HEK293 (cell line): Measurements from ENCODE around the gene BTBD8.

Source experiments
- FEZF1 ChIP-seq: fragments of 450-650 bp; formaldehyde crosslinking; IDR thresholded peaks from 2 replicates; pipeline ENCODE4 v1.5.1; 2016; ENCODE audit warnings: missing biosample characterization, missing genetic modification characterization
- GFI1B ChIP-seq: fragments of 450-650 bp; formaldehyde crosslinking; IDR thresholded peaks from 2 replicates; pipeline ENCODE4 v1.5.1; 2016; ENCODE audit warnings: missing biosample characterization, missing genetic modification characterization
- KLF10 ChIP-seq: fragments of 450-650 bp; IDR thresholded peaks from 2 replicates; pipeline ENCODE4 v1.5.1; 2018; ENCODE audit warnings: missing biosample characterization, mild to moderate bottlenecking, missing genetic modification characterization
- KLF16 ChIP-seq: fragments of 450-650 bp; formaldehyde crosslinking; IDR thresholded peaks from 2 replicates; pipeline ENCODE4 v1.5.1; 2017; ENCODE audit warnings: missing biosample characterization, missing genetic modification characterization
- MZF1 ChIP-seq: fragments of 450-650 bp; formaldehyde crosslinking; IDR thresholded peaks from 2 replicates; pipeline ENCODE4 v1.5.1; 2017; ENCODE audit warnings: missing biosample characterization, missing genetic modification characterization, borderline replicate concordance
- OSR2 ChIP-seq: fragments of 450-650 bp; formaldehyde crosslinking; IDR thresholded peaks from 2 replicates; pipeline ENCODE4 v1.5.1; 2016; ENCODE audit warnings: missing biosample characterization, missing genetic modification characterization
- TCF7L2 ChIP-seq: IDR thresholded peaks from 2 replicates; pipeline ENCODE4 v1.6.1; 2011; ENCODE audit warnings: low read depth, mild to moderate bottlenecking, inconsistent platforms, low read length, moderate library complexity, borderline replicate concordance
- ZIC2 ChIP-seq: fragments of 450-650 bp; formaldehyde crosslinking; IDR thresholded peaks from 2 replicates; pipeline ENCODE4 v1.5.1; 2016; ENCODE audit warnings: missing biosample characterization, missing genetic modification characterization
- ZNF148 ChIP-seq: fragments of 450-650 bp; formaldehyde crosslinking; IDR thresholded peaks from 2 replicates; pipeline ENCODE4 v1.5.0; 2017; ENCODE audit warnings: missing biosample characterization, missing genetic modification characterization, borderline replicate concordance
- ZNF2 ChIP-seq: fragments of 450-650 bp; formaldehyde crosslinking; IDR thresholded peaks from 2 replicates; pipeline ENCODE4 v1.5.1; 2016; ENCODE audit warnings: missing biosample characterization, missing genetic modification characterization
- ZNF23 ChIP-seq: fragments of 450-650 bp; formaldehyde crosslinking; IDR thresholded peaks from 2 replicates; pipeline ENCODE4 v1.5.1; 2016; ENCODE audit warnings: missing biosample characterization, missing genetic modification characterization, borderline replicate concordance
- ZNF26 ChIP-seq: fragments of 450-650 bp; formaldehyde crosslinking; IDR thresholded peaks from 2 replicates; pipeline ENCODE4 v1.5.1; 2016; ENCODE audit warnings: missing biosample characterization, missing genetic modification characterization
- ZNF274 ChIP-seq, 2 experiments: fragments of 200-500 bp in 1 of 2; fragments of 450-650 bp in 1 of 2; sonication (Bioruptor generic) in 1 of 2; formaldehyde crosslinking in 1 of 2; IDR thresholded peaks; 2 replicates each; pipeline versions ENCODE4 v1.5.1 to v1.6.1; 2014 to 2016; ENCODE audit warnings: borderline replicate concordance in 1 of 2, inconsistent platforms in 1 of 2, low read length in 1 of 2, missing biosample characterization in 1 of 2, missing genetic modification characterization in 1 of 2
- ZNF354C ChIP-seq: fragments of 450-650 bp; formaldehyde crosslinking; IDR thresholded peaks from 2 replicates; pipeline ENCODE4 v1.5.1; 2016; ENCODE audit warnings: missing biosample characterization, missing genetic modification characterization, low read depth, borderline replicate concordance
- ZNF37A ChIP-seq: fragments of 450-650 bp; IDR thresholded peaks from 2 replicates; pipeline ENCODE4 v1.5.1; 2018; ENCODE audit warnings: missing biosample characterization, missing genetic modification characterization
- ZNF398 ChIP-seq: fragments of 450-650 bp; formaldehyde crosslinking; IDR thresholded peaks from 2 replicates; pipeline ENCODE4 v1.5.1; 2017; ENCODE audit warnings: missing biosample characterization, missing genetic modification characterization
- ZNF416 ChIP-seq: fragments of 450-650 bp; formaldehyde crosslinking; IDR thresholded peaks from 2 replicates; pipeline ENCODE4 v1.5.1; 2016; ENCODE audit warnings: missing biosample characterization, missing genetic modification characterization
- ZNF488 ChIP-seq: fragments of 450-650 bp; formaldehyde crosslinking; IDR thresholded peaks from 2 replicates; pipeline ENCODE4 v1.5.1; 2016; ENCODE audit warnings: missing biosample characterization, missing genetic modification characterization
- ZNF513 ChIP-seq: fragments of 450-650 bp; IDR thresholded peaks from 2 replicates; pipeline ENCODE4 v1.5.1; 2018; ENCODE audit warnings: missing biosample characterization, missing genetic modification characterization
- ZNF530 ChIP-seq: fragments of 450-650 bp; formaldehyde crosslinking; IDR thresholded peaks from 2 replicates; pipeline ENCODE4 v1.5.1; 2016; ENCODE audit warnings: low read depth, missing biosample characterization, missing genetic modification characterization
- ZNF561 ChIP-seq: fragments of 450-650 bp; IDR thresholded peaks from 2 replicates; pipeline ENCODE4 v1.5.1; 2018; ENCODE audit warnings: missing biosample characterization, missing genetic modification characterization, borderline replicate concordance
- ZNF585B ChIP-seq: fragments of 450-650 bp; formaldehyde crosslinking; IDR thresholded peaks from 2 replicates; pipeline ENCODE4 v1.5.1; 2016; ENCODE audit warnings: missing biosample characterization, missing genetic modification characterization
- ZNF654 ChIP-seq: fragments of 450-650 bp; formaldehyde crosslinking; IDR thresholded peaks from 2 replicates; pipeline ENCODE4 v1.5.1; 2016; ENCODE audit warnings: low read depth, missing biosample characterization, missing genetic modification characterization
- ZNF701 ChIP-seq: fragments of 450-650 bp; formaldehyde crosslinking; IDR thresholded peaks from 2 replicates; pipeline ENCODE4 v1.5.1; 2016; ENCODE audit warnings: missing biosample characterization, missing genetic modification characterization
- ZNF785 ChIP-seq: fragments of 450-650 bp; formaldehyde crosslinking; IDR thresholded peaks from 2 replicates; pipeline ENCODE4 v1.5.1; 2016; ENCODE audit warnings: missing biosample characterization, missing genetic modification characterization
- ZSCAN18 ChIP-seq: fragments of 450-650 bp; formaldehyde crosslinking; IDR thresholded peaks from 2 replicates; pipeline ENCODE4 v1.5.1; 2016; ENCODE audit warnings: missing biosample characterization, missing genetic modification characterization
- ZSCAN23 ChIP-seq: fragments of 450-650 bp; formaldehyde crosslinking; IDR thresholded peaks from 2 replicates; pipeline ENCODE4 v1.5.1; 2016; ENCODE audit warnings: missing biosample characterization, missing genetic modification characterization
- ZSCAN5A ChIP-seq: fragments of 450-650 bp; formaldehyde crosslinking; IDR thresholded peaks from 2 replicates; pipeline ENCODE4 v1.5.1; 2016; ENCODE audit warnings: missing biosample characterization, missing genetic modification characterization
- ZXDB ChIP-seq: fragments of 450-650 bp; formaldehyde crosslinking; IDR thresholded peaks from 2 replicates; pipeline ENCODE4 v1.5.1; 2016; ENCODE audit warnings: missing biosample characterization, missing genetic modification characterization

BTBD8 gene

GRCh38 chr1:92087542-92087941 lies 7.4 kb downstream of the BTBD8 start (continued):
- TF ChIP-seq ZSCAN5A (tag by site-specific recombination) (no peak), MZF1 (tag by site-specific recombination) (peak; percentile 93), ZXDB (tag by site-specific recombination) (peak; percentile 77), ZNF654 (no peak), ZNF561 (tag by site-specific recombination) (peak; percentile 68), ZNF416 (tag by site-specific recombination) (no peak), ZNF148 (no peak), ZNF701 (tag by site-specific recombination) (no peak), ZNF488 (tag by site-specific recombination) (no peak), ZNF37A (no peak), ZIC2 (tag by site-specific recombination) (peak; percentile 33; the same call in 1 of the 2 replicates), ZNF26 (tag by site-specific recombination) (no peak), TCF7L2 (0 out of 2 replicates have a peak, but pooled peaks have one; percentile 17), ZNF530 (tag by site-specific recombination) (no peak), ZNF585B (tag by site-specific recombination) (no peak), OSR2 (tag by site-specific recombination) (peak; percentile 92), ZNF274 (IDR thresholded peaks at IDR 0.05; ENCODE audit: low read length) (no peak), ZNF274 (tag by site-specific recombination; IDR thresholded peaks at IDR 0.05; ENCODE audit: borderline replicate concordance) (no peak), FEZF1 (tag by site-specific recombination) (peak; percentile 77), KLF16 (tag by site-specific recombination) (0 out of 2 replicates have a peak, but pooled peaks have one; percentile 36), KLF10 (tag by site-specific recombination) (peak; percentile 86), ZNF23 (tag by site-specific recombination) (no peak), ZNF354C (tag by site-specific recombination) (no peak), GFI1B (tag by site-specific recombination) (0 out of 2 replicates have a peak, but pooled peaks have one; percentile 28), ZNF2 (0 out of 2 replicates have a peak, but pooled peaks have one; percentile 42), ZSCAN23 (tag by site-specific recombination) (no peak), ZNF513 (tag by site-specific recombination) (0 out of 2 replicates have a peak, but pooled peaks have one; percentile 54), ZNF785 (no peak), ZNF398 (peak; percentile 53), ZSCAN18 (tag by site-specific recombination) (no peak)
